SW480 (cell line): Measurements from ENCODE around the gene ZNF747.
A peak's percentile ranks its signal among the peaks of the same experiment; 100 is the strongest.
"Not testable (repeated sequence)": the region's sequence is repeated elsewhere in the genome, so short reads cannot be mapped to it uniquely, and the experiment has no call there.

Experiments used
- DNase-seq: peaks from one replicate; pipeline ENCODE4 v3.0.0-alpha.2; 2016; ENCODE audit warnings: low spot score

The ZNF747 gene

DNA sequence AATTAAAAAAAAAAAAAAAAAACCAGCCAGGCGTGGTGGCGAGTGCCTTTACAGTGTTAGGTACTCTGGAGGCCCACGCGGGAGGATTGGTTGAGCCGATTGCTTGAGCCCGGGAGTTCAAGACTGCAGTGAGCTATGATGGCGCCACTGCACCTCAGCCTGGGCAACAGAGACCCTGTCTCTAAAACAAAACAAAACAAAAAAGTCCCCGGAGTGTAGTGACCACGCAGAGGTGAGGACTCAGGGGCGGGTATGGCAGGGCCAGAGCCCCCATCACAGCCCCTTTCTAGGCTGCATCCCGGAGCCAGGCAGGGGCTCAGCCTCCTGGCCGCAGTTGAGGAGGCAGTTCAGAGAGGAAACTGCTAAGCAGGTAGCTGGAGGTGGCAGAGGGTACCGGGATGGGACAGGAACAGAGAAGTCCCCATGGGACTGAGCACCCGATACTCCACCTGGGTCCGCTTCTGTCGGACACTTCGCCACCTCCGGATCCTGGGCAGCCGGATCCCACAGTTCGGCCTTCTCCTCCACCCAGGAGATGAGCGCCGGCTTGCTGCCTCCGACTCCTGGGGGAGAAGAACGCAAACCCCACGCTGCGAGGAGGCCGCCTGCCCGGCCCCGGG lies 800 bp downstream of the ZNF747 start:
- no peak for DNase-seq

- DNase-seq, result no peak
Measured at GRCh38 chr16:30533146-30533522, 1.5 kb downstream of the ZNF747 start.

- DNase-seq, result no peak
Measured at GRCh38 chr16:30532285-30533145, 2.1 kb downstream of the ZNF747 start.

GRCh38 chr16:30530163-30531037 lies 4.3 kb downstream of the ZNF747 start:
- no peak for DNase-seq

DNA sequence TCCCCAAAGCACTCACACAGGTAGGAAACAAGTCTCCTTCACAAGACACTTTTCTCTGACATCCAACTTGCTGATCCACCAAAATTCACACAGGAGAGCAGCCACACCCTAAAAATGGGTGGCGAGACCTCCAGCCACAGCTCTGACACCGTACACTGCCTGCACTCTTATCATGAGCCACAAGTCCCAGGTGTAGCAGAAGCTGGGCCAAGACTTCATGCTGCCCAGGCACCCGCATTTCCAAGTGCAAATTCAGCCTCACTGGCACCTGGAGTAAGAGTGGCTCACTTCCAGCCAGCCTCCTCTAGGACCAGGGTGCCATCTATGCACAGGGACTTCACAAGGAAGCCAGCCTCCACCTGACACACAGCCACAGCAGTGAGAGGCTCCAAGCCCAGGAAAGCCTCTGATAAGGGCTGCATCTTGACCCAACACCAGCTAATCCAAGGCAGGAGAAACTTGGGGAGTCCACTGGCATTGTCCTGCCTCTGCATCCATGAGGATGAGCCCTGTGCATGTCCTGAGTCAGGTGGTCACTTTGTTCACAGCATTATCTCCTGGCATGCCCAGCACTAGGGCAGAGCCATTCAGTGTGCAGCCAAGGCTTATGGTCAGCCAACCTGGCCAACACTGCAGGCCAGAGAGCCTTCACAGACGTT lies 5.7 kb downstream of the ZNF747 start:
- DNase-seq, result no peak

GRCh38 chr16:30527635-30528178 lies 7.0 kb downstream of the ZNF747 start:
- DNase-seq, result no peak

- peak; percentile 95 for DNase-seq
Measured at GRCh38 chr16:30526823-30527634, 7.6 kb downstream of the ZNF747 start.

DNA sequence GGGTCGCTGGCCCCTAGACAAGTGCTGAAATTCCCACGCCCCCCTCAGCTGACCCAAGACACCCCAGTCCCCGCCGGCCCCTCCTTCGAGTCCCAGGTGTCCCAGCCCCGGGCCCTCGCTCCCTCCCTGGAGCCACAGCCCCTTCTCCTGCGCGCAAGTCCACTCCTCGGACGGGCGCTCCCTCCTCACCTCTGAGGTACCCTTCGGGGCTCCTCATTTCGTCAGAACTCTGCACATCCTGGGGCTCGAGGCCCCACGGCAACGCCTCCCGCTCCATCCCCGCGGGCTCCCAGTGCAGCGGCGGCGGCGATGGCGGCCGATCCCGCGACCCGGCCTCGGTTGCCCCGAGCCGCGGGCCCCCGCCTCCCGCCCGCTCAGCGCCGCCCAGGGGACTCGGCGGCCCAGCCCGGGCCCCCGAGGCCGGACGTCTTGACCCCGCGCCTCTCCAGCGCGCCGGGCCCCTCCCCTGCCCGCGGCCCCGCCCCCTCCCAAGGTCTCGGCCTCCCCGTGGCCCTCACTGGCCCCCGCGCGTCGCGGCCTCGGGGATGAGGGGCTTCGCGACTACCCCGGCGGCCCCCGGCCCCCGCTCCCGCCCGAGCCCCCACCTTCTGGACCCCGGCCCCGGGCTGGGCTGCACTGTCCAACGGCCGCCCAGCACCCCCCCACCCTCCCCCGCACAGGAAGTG lies 8.4 kb downstream of the ZNF747 start, which contains the start of gene ZNF768:
TSS of gene ZNF768 (minus strand) at position 430 of the 686 bp plus-strand sequence. CDS start at position 277, 153 bp downstream.
- peak; percentile 14 for DNase-seq

DNA sequence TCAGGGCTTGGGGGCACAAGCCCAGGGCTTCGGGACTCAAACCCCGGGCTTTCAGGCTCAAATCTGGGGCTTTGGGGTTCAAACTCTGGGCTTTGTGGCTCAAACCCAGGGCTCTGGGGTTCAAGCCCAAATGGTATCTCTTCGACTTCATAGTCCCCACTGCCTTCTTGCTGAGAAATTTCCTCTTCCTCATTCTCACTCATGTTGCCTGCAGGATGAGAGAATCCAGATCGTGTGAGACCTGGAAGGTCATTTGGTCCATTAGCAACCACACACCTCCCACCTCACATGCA lies 8.9 kb downstream of the ZNF747 start:
- DNase-seq, result no peak

DNA sequence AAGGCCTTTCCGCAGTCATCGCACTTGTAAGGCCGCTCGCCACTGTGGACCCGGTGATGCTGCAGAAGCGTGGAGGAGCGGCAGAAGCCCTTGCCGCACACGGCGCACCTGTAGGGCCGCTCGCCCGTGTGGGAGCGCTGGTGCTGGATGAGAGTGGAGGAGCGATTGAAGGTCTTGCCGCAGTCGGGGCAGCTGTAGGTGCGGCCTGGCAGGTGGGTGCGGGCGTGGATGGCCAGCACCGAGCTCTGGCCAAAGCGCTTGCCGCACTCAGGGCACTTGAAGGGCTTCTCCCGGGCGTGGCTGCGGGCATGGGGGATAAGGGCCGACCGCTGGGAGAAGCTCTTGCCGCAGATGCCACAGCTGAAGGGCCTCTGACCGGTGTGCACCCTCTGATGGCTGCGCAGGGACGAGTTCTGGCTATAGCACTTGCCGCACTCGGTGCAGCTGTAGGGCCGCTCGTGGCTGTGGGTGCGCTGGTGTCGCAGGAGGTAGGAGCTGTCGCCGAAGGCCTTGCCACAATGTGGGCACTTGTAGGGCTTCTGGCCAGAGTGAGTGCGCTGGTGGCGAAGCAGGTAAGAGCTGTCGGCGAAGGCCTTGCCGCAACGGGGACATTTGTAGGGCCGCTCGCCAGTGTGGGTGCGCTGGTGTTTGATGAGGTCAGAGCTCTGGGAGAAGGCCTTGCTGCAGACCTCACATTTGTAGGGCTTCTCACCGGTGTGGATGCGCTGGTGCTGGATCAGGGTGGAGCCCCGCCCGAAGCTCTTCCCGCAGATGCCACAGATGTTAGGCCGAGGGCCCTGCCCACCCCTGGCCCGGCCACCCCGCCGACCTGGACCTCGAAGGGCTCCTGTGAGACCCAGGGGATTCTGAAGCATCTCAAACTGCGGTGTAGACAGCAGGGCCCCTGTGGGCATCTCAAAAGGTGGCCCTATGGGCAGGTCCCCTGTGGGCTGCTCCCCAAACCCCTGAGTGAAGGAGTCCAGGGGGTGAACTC lies 9.8 kb downstream of the ZNF747 start:
- DNase-seq, result no peak

DNA sequence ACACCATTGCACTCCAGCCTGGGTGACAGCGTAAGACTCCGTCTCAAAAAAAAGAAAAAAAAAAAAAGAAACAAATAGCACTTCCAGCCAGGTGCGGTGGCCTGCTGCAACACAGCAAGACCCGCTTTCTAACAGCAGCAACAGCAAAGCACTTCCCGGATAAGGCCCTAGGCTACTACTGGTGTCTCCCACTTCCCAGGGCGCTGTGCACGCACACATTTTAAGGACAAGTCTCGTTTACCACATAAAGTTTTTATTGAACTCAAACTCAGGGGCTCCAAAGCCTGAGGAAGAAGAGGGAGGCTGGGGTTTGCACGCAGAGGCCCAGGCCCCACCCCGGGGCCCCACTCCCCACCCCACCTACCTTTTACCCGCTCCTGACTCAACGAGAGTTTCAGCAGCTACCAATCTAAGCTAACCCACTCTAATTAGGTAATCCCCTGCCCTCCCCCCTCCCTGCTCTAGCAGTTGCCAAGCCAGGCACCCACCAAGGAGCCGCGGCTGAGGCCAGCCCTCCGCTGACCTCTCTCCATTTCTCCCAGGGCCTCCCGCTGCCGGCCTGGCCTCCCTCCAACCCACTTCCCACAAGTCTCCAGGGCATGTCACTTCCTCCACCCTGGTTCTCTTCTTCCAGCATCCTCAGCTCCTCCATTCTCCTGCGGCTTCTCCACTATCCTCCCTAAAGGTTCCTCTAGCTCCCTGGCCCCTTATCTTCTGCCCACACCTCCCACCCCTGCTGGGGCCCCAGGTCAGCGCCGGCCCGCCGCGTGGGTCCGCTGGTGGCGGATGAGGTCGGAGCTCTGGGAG lies 10.7 kb downstream of the ZNF747 start:
- no peak for DNase-seq

- DNase-seq, result not testable (repeated sequence)
Measured at GRCh38 chr16:30522702-30523463, 11.8 kb downstream of the ZNF747 start.

GRCh38 chr16:30521873-30522641 lies 12.6 kb downstream of the ZNF747 start:
- DNase-seq, result peak; percentile 23

GRCh38 chr16:30521476-30521872 lies 13.2 kb downstream of the ZNF747 start:
- no peak for DNase-seq

GRCh38 chr16:30519120-30520049 lies 15.3 kb downstream of the ZNF747 start:
- no peak for DNase-seq

DNA sequence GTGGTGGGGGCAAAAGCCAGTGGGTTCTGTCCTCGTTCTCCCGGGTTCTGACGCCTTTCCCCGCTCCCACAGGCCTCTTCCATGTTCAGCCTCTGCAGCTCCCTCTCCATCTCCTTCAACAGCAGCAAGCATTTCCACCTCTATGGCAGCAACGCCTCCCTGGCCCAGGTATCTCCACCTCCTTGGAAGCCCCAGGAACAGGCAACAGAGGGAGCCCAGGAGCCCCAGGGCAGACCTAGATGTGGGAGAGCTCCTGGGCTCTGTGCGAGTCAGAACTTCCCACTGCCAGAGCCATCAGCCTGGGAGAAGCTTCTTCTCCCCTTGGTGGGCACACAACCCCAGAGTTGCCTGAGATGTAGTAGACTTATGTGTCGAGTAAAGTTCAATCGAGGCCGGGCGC lies 16.1 kb downstream of the ZNF747 start:
- DNase-seq, result no peak
